HG02759 (cell line): ENCODE results near the gene RPRD1B.

ENCODE experiments used
- ATAC-seq: cut with Tn5 transposase; IDR thresholded peaks from one replicate; pipeline ENCODE4 v1.9.1; 2021; ENCODE audit warnings: mild to moderate bottlenecking, moderate library complexity; ENCODE audit not compliant: unreplicated experiment

The RPRD1B gene

GRCh38 chr20:38116409-38117165, 83.0 kb downstream of the RPRD1B start:
- no peak for ATAC-seq

DNA sequence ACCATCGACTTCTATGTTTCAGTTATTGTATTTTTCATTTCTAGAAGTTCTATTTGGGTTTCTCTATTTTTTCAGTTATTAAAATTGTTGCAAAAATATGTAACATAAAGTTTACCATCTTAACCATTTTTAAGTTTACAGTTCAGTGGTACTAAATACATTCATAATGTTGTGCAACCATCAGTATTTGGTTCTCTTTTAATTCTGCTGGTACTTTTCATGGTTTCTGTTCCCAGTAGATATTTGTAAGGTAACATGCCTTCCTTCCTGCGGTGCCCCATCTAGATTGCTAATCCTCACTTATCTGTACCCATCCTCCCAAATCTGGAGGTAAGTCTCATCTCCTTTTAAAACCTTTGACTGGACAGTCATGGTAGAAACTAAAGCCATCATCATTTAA, 83.7 kb downstream of the RPRD1B start:
- ATAC-seq = no peak

DNA sequence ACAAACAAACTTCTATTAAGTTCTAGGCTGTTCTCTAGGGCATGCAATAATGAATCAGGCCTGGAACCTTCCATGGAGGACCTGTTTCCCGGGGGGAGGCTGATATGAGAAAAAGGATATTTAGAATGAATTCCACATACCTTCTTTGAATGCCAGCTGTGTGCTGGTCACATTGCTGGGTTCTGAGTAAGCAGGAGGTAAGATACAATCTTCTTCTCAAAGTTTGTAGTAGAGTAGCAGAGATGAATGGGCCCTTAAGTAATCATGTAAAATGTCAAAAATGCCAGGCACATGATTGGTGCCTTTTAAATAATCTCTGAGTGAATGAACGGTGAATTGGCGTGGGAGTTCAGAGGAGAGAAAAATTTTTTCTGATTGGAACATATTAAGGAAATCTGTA, 84.1 kb downstream of the RPRD1B start:
- no peak for ATAC-seq

DNA sequence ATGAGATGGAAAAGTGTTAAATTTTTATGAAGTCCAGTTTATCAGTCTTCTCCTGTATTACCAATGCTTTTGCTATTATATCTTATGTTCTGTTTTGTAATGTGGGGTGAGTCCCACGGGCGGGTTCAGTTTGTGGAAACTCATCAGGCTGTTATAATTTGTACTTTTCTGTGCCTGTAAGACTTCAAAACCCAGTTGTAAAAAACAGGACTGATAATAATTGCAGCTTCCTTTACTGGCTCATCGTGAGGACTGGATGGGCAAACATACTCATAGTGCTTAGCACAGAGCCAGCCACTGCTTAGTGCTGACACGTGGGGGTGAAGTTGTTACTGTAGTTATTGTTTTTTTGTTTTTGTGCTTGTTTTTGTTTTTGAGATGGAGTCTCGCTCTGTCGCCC, 85.9 kb downstream of the RPRD1B start:
- ATAC-seq = no peak

DNA sequence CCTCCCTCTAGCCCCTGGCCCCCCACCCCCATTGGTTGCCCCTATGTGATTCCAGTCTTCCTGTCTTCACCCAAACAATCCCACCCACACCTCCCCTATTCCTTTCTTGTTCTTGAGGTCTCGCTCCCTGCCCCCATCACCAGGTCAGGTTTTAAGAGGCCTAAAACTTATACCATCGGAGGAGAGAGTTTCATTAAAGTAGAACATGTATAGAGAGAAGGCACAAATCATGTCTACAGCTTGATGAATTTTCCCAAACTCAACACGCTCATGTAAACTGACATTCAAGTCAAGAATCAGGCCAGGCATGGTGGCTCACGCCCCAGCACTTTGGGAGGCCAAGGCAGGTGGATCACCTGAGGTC, 87.1 kb downstream of the RPRD1B start:
- no peak for ATAC-seq

DNA sequence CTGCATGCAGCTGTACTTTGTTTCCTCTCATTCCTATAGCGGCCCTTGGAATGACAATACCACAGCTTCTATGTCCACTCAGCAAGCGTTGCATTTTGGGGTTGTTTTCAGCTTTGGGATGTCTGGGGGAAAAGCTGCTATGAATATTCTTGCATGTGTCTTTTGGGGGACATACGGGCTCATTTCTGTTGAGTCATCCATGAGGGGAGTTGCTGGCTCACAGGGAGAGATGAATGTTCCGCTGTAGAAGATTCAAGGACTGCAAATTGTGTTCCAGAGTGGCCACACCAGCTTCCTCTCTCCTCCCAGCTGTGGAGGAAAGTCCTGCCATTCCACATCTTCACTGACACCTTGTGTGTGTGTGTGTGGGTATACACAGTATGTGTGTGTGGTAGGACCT, 88.2 kb downstream of the RPRD1B start:
- ATAC-seq = no peak

DNA sequence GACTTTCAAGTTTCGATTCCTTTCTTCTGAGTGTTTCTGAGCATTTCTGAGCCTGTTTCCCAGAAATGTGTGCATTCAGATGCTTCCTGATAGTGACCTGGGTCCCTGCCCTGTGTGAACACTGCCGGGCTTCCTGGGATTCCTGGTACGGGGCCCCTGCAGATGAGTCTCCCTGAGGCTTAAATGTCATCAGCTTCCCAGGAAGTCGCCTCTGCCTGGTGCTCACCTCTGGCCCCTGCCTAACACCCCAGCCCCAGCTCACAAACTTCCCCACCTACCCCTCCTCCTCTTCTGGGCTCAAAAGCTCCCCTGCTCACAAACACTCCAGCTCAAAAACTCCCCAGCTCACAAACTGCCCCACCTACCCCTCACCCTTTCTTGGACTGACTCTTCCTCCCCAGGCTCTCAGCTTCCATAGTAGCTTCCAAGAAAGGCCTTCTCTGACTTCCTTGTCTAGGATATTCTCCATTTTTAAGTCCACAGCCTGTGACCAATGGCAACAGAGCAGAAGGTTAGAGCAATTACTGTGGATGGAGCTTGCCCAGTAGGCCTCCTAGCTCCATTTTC, 89.6 kb downstream of the RPRD1B start:
- ATAC-seq = no peak

DNA sequence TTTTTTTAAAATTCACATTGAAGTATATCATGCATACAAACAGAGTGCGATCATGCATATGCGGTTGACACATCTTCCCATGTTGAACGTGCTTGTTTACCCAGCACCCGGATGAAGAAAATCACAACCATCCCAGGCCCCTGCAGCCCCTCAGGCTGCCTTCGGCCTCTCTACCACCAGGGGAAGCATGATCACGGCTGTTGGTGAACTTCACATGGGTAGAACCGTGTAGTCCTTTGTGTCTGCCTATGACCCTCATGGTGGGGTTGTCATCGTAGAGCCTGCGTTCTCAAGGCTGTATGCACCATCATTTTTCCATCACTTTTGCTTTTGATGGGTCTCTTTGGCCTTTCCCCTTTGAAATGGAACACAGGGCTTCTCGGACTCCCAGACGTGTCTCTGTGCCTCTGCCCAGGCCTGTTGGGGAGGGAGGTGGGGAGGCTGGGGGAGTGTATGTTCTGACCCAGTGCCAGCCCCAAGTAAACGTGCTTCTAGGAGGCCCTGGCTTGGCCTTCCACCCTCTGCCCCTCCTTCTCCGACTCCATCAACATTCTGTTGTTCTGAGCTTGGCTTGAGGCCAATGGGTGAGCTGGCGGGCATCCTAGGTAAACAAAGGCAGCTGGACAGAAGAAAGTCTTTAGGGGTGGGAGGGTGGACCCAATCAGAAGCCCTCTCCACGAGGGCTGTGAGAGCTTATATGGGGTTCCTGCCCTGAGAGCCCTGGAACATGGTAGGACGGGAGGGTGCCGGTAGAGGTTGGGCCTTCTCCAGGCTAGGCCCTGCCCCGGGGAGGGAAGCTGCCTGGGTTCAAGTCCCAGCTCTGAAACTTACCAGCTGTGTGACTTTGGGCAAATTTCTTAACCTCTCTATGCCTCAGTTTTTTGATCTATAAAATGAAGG, 91.9 kb downstream of the RPRD1B start:
- ATAC-seq = no peak

- no peak for ATAC-seq
These were observed 92.8 kb downstream of the RPRD1B start for GRCh38 chr20:38126146-38126921.

GRCh38 chr20:38126932-38127621, 93.5 kb downstream of the RPRD1B start:
- ATAC-seq = no peak

- no peak for ATAC-seq
These were observed 94.5 kb downstream of the RPRD1B start for GRCh38 chr20:38127920-38128528.

- no peak for ATAC-seq
These were observed 95.1 kb downstream of the RPRD1B start for GRCh38 chr20:38128691-38129090.

GRCh38 chr20:38129248-38129865, 95.8 kb downstream of the RPRD1B start:
- ATAC-seq = no peak

DNA sequence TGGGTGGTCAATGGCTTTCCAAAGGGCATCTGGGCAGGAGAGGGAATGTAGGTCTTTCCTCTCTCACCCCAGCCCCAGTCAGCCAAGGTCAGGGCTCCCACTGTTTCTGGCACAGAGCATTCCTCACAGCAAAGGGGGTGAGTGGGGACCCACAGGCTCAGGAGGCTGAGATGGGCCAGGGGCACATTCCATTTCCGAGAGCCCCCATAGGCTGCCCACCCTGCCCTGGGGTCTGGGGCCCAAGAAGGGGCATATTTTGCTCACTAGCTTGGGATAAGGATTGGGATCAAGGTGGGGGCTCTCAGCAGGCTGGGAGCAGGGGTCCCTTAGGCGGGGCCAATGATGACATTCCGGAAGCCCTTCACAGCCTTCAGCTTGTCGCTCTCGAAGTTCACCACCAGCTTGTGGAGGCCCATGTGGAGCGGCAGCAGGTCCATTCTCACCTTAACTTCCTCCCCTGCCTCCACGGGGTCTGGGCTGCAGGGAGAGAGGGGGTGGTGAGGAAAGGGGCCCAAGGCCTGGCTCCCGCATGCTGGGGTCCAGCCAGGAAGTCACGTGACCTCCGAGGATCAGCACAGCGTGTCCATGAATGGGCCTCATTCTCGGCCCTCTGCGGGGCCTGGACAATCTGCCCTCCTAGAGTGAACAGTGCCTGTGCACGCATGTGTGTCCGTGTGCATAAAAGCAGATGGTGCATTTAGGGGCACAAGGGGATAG, 96.5 kb downstream of the RPRD1B start:
- no peak for ATAC-seq

DNA sequence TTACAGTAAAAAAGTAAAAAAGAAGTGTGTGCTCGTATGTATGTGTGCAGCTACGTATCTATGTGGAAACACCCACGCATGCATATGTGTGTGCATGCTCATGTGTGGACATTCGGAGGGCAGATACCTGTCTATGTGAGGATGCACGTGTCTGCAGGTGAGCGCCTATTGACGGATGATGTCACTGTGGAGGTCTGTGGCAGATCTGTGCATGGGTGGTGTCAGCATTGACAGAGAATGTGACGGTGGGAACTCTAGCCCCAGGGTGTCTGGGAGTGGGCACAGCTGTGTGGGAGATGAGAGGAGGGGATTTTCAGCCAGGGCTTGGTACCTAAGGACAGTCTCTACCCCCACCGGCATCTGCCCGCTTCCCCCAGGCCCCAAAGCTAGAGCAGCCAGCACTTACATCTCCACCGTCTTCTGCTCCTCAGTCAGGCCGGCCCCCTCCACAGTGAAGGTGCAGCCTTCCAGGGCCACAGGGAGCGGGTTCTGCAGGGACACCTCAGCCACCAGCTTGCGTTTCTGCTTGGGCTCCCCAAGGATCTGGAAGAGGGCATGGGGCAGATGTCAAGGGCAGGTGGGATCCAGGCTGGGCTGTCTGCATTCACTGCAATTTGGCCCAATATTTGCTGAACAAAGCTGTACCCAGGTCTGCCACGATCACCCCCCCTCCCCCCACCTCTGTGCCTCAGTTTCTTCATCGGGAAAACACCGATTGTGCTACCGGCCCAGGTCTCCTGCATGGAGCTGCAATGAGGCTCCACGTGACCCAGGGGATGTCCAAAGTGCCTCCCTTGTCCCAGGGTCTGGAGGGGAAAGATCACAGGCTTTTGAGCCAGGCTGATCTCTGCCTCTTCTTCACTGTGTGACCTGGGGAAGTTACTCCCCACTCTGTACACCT, 97.4 kb downstream of the RPRD1B start:
- no peak for ATAC-seq

DNA sequence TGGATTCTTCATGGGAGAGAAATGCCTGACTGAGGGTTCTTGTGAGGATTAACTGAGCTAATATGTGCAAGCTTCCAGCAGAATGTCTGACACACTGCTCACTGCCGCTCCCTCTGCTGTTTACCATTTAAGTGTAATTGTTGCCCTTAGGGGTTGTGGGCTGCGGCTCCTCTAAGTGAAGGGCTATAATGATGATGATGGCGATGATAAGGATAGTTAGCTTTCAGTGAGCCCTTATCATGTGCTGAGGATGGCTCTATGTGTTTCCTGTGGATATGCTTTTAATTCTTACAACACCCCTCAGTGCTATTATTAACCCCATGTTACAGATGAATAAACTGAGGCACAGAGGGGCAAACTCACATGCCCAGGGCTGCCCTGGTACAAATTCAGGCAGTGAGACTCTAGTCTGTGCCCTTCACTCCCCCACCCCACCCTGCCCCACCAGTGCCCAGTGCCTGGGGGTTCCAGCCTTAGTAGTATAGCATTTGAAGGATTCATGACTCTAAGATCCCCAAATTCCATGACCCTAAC, 98.1 kb downstream of the RPRD1B start:
- ATAC-seq = no peak

GRCh38 chr20:38132156-38132909, 98.8 kb downstream of the RPRD1B start:
- no peak for ATAC-seq
